ENCODE measurements around the gene TEF.

GRCh38 chr22:41340357-41340756 lies 41.4 kb upstream of the TEF start:
- no peak for TF ChIP-seq CTCF (IDR thresholded peaks at IDR 0.05)
- no peak for TF ChIP-seq POLR2A (IDR thresholded peaks at IDR 0.05)

Measured in sigmoid colon (tissue), 3 donors.